Activated CD8-positive, alpha-beta memory T cell treated with anti-CD3 and anti-CD28 coated beads for 4 hours (primary cell): ENCODE results near the gene SHMT1.

ENCODE experiments used
- DNase-seq, 2 donors: peaks; one replicate each; pipeline ENCODE4 v3.0.0-alpha.2; 2020; ENCODE audit warnings: low read depth in 2 of 2

Gene SHMT1

DNA sequence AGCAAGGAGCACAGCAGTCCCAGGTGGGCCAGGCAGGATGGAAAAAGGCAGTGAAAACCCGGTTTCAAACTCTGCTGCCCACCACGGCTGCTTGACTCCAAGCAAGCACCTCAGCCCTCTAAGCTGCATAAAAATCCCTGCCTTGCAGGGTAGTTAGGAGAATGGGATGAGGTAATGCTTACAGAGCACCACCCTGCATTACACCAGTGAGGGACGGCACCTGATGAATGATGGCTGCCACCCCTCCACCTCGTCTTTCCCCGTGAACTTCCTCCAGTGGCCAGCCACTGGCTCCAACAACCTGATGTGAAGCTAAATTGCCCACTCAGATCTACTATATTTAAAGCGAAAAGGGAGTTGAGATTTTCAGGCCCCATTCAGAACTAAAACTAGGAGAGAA lies 81.6 kb downstream of the SHMT1 start:
- DNase-seq = no peak

GRCh38 chr17:18280766-18281371 lies 82.5 kb downstream of the SHMT1 start:
- DNase-seq = no peak

DNA sequence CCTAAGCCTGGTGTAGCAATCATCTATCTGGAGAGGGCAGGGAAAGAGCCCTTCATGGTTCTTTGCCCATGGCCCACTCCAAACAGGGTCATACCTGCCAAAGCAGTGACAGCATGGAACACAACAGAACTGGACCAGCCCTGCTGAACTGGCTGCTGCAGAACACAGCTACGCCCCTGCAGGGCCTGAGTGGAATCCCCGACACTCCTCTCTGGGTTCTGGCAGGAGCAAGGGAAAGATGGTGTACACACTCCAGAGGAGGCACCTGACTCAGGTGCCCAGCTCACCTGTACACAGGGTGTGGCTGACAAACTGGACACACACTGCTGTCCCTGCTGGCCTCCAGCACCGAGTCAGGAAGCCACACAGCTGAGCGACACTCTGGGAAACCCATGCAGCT lies 83.1 kb downstream of the SHMT1 start:
- no peak for DNase-seq

DNA sequence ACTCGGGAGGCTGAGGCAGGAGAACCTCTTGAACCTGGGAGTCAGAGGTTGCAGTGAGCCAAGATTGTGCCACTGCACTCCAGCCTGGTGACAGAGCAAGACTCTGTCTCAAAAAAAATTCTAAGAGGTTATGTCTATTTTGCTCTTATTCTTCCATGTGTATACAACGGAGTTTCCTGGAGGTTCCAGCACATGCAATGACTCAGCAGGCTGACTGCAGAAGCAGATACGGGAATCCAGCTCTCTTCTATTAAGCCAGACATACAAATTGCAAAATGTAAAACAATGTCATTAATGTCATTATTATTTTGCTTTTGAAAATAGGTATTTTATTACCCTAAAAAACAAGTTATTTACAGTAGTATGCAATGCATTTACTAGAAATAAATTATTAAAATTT lies 84.5 kb downstream of the SHMT1 start:
- DNase-seq = no peak
